K562 (cell line): ENCODE measurements around the gene PPP1R13B. TPM values are rescaled to one million over a fixed set of nuclear protein-coding genes. Genes with fewer than 3 reads are reported as not detected.
A peak's percentile ranks its signal among the peaks of the same experiment; 100 is the strongest.

Source experiments
- ATAC-seq: fragments of 200-7000 bp; cut with Tn5 transposase; 3 replicates; pipeline ENCODE4 v1.9.1; 2020; ENCODE audit warnings: moderate library complexity
- BruUV-seq: library from RNA; stranded (reverse); fragments of 400-500 nt; replicated peaks from 2 replicates; lab custom pipeline; 2021; lab: Mats Ljungman, UMichigan
- CTCF ChIA-PET: fragments of 300-600 bp; formaldehyde crosslinking; extraction: SDS; loops from one replicate; lab custom pipeline; 2021; ENCODE audit warnings: low intra/inter-chr PET ratio; lab: Yijun Ruan, JAX
- POLR2A ChIA-PET: fragments of 300-600, 350-650 bp; sonication (Branson Sonifier 250); formaldehyde crosslinking; extraction: SDS; loops from one replicate; lab custom pipeline; 2021; ENCODE audit warnings: antibody characterized with exemption, inconsistent platforms; lab: Yijun Ruan, JAX
- DNase-seq, 4 experiments: peaks; one replicate each; pipeline versions ENCODE4 v3.0.0 to v3.0.0-alpha.2; 2011 to 2018; ENCODE audit warnings: low spot score in 3 of 4, mixed read lengths in 3 of 4; ENCODE audit errors: extremely low read depth in 1 of 4
- FAIRE-seq: peaks from 2 replicates; lab custom pipeline; 2011; peaks lifted over from hg19 to GRCh38; lab: Jason Lieb, UNC
- H2AFZ ChIP-seq: 2 replicates; pipeline ENCODE4 v1.6.0; 2011; ENCODE audit warnings: low read depth, low read length, control low read depth, inconsistent platforms
- H3K27ac ChIP-seq: fragments of 200-600 bp; 3 replicates; pipeline ENCODE4 v1.8.0; 2011; ENCODE audit warnings: low read depth, mild to moderate bottlenecking, control low read depth, inconsistent platforms, low read length, moderate library complexity, mixed read lengths; ENCODE audit errors: extremely low read depth
- H3K27me3 ChIP-seq, 2 experiments: fragments of 300-600 bp in 1 of 2; 2 replicates in 1 of 2; 3 replicates in 1 of 2; pipeline versions ENCODE4 v1.6.0 to v1.8.0; 2011; ENCODE audit warnings: inconsistent platforms in 2 of 2, low read length in 2 of 2, mild to moderate bottlenecking in 1 of 2, mixed read lengths in 1 of 2, moderate library complexity in 1 of 2; ENCODE audit not compliant: control insufficient read depth in 2 of 2, insufficient read depth in 2 of 2
- H3K36me3 ChIP-seq: fragments of 300-600 bp; 3 replicates; pipeline ENCODE4 v1.8.0; 2011; ENCODE audit warnings: mild to moderate bottlenecking, low read length, inconsistent platforms; ENCODE audit not compliant: control insufficient read depth, insufficient read depth
- H3K4me1 ChIP-seq, 2 experiments: fragments of 200-600 bp in 1 of 2; replicated peaks in 1 of 2; 2 replicates in 1 of 2; 3 replicates in 1 of 2; pipeline versions ENCODE4 v1.5.1 to v1.8.0; 2011; ENCODE audit warnings: inconsistent platforms in 2 of 2, low read length in 2 of 2, mild to moderate bottlenecking in 1 of 2, mixed read lengths in 1 of 2, moderate library complexity in 1 of 2; ENCODE audit not compliant: control insufficient read depth in 2 of 2, insufficient read depth in 2 of 2
- H3K4me2 ChIP-seq: 2 replicates; pipeline ENCODE4 v1.6.1; 2011; ENCODE audit warnings: low read length, control low read depth, inconsistent platforms, mixed read lengths; ENCODE audit not compliant: insufficient read depth
- H3K4me3 ChIP-seq: fragments of 200-600 bp; sonication (generic), shearing (Covaris generic); 2 replicates; pipeline ENCODE4 v1.5.1; 2016; ENCODE audit warnings: control low read depth, inconsistent platforms
- H3K79me2 ChIP-seq: fragments of 200-600 bp; 3 replicates; pipeline ENCODE4 v1.8.0; 2011; ENCODE audit warnings: low read length, inconsistent platforms; ENCODE audit not compliant: control insufficient read depth, insufficient read depth
- H3K9ac ChIP-seq, 2 experiments: 2 replicates each; pipeline versions ENCODE4 v1.6.0 to v1.6.1; 2011; ENCODE audit warnings: low read depth in 2 of 2, low read length in 2 of 2, control low read depth in 1 of 2, inconsistent platforms in 1 of 2, mild to moderate bottlenecking in 1 of 2, mixed read lengths in 1 of 2; ENCODE audit not compliant: insufficient read depth in 1 of 2
- H3K9me1 ChIP-seq: one replicate; pipeline ENCODE4 v1.6.0; 2011; ENCODE audit warnings: inconsistent platforms, mild to moderate bottlenecking, low read length, moderate library complexity; ENCODE audit not compliant: control insufficient read depth, insufficient read depth
- H3K9me3 ChIP-seq: replicated peaks from 2 replicates; pipeline ENCODE4 v1.5.1; 2011; ENCODE audit warnings: low read depth, low read length, inconsistent platforms; ENCODE audit not compliant: control insufficient read depth, insufficient read depth
- H4K20me1 ChIP-seq: replicated peaks from 2 replicates; pipeline ENCODE4 v1.6.1; 2011; ENCODE audit warnings: low read length, inconsistent platforms, mixed read lengths; ENCODE audit not compliant: control insufficient read depth, insufficient read depth
- CTCFL ChIP-seq: IDR thresholded peaks from 2 replicates; pipeline ENCODE4 v1.6.1; 2011; ENCODE audit warnings: borderline replicate concordance, low read depth, mild to moderate bottlenecking, moderate library complexity, low read length; ENCODE audit not compliant: insufficient read depth, poor library complexity, severe bottlenecking
- DIDO1 ChIP-seq: fragments of 450-650 bp; IDR thresholded peaks from 2 replicates; pipeline ENCODE4 v1.6.1; 2016; ENCODE audit warnings: low read depth, missing biosample characterization, missing genetic modification characterization
- EHMT2 ChIP-seq: fragments of 450-650 bp; IDR thresholded peaks from 2 replicates; pipeline ENCODE4 v1.6.1; 2018; ENCODE audit warnings: antibody characterized with exemption
- GTF2A2 ChIP-seq: IDR thresholded peaks from 2 replicates; pipeline ENCODE4 v1.6.1; 2016; ENCODE audit warnings: mild to moderate bottlenecking, missing genetic modification characterization, missing compliant biosample characterization
- MCM3 ChIP-seq: fragments of 450-650 bp; IDR thresholded peaks from 2 replicates; pipeline ENCODE4 v1.6.1; 2016
- POLR2G ChIP-seq: fragments of 200-400 bp; formaldehyde crosslinking; IDR thresholded peaks from 2 replicates; pipeline ENCODE4 v1.6.1; 2017; ENCODE audit warnings: low read depth, mild to moderate bottlenecking, antibody characterized with exemption, low read length, moderate library complexity
- RHOXF2B ChIP-seq: fragments of 250-450 bp; sonication (Bioruptor Pico); conservative IDR thresholded peaks from 2 replicates; pipeline ENCODE4 v1.5.1; 2021
- ZNF707 ChIP-seq: fragments of 250-450 bp; sonication (Bioruptor Pico); conservative IDR thresholded peaks from 2 replicates; pipeline ENCODE4 v1.8.0; 2022; ENCODE audit warnings: inconsistent platforms, mild to moderate bottlenecking, moderate library complexity
- WGBS: fragments of 100-300 bp; shearing (Covaris generic); methylation state at CpG from one replicate; pipeline ENCODE4 v1.1.6; 2016; ENCODE audit warnings: low coverage, mixed read lengths; ENCODE audit not compliant: insufficient coverage; ENCODE audit errors: missing lambda C conversion rate; 5-methylcytosine and 5-hydroxymethylcytosine counted together
- in situ Hi-C: fragments of 300-500 bp; cut with MboI; formaldehyde crosslinking; loops from 4 replicates; pipeline ENCODE4 v1.15.0; 2018; ENCODE audit warnings: inconsistent platforms, mixed read lengths
- intact Hi-C: fragments of 100-400 bp; cut with micrococcal nuclease; formaldehyde crosslinking; loops from 2 replicates; pipeline ENCODE4 v1.14.2; 2022
- polyA plus RNA-seq, 8 experiments: library from polyadenylated mRNA; depleted of rRNA in 4 of 8; stranded (reverse) in 5 of 8; unstranded in 3 of 8; fragments of >200 nt; fragmentation: Nextera tagmentation in 2 of 8; fragmentation: Illumina TruSeq in 1 of 8; extraction: Ambion mirVana in 2 of 8; extraction: Trizol in 1 of 8; gene quantifications; 2 replicates each; pipeline versions ENCODE4 v1.2.1 to v1.2.3, GENCODE V29; 2011 to 2014; ENCODE audit warnings: inconsistent platforms in 1 of 8, missing spikeins in 1 of 8
- total RNA-seq, 7 experiments: library from RNA; depleted of rRNA in 6 of 7; stranded (reverse); fragments of >200 nt in 6 of 7; fragmentation: Illumina TruSeq in 2 of 7; extraction: Trizol in 2 of 7; gene quantifications; 2 replicates each; pipeline versions ENCODE4 v1.2.1 to v1.2.3, GENCODE V29; 2011 to 2021; ENCODE audit warnings: low replicate concordance in 1 of 7
- TF ChIP-seq, protein P1 (sequence below): sonication (generic); formaldehyde crosslinking; IDR thresholded peaks from 2 replicates; pipeline ENCODE4 v1.8.1; 2023; ENCODE audit warnings: mild to moderate bottlenecking, missing genetic modification reagents
- TF ChIP-seq, protein P2 (sequence below), 2 experiments: fragments of 450-650 bp; IDR thresholded peaks; 2 replicates each; pipeline ENCODE4 v1.6.1; 2018; ENCODE audit warnings: mild to moderate bottlenecking in 2 of 2, low read depth in 1 of 2; ENCODE audit not compliant: partially characterized antibody in 2 of 2

Gene PPP1R13B
- total and polyA plus RNA-seq, 9 of the 15 experiments (the other 6 are each of a cell fraction or from before 2014, with no cell fraction given): 0.03 to 1.7 (median 0.15) TPM

- Histone ChIP-seq H3K4me2 (no peak overlapping the region), H4K20me1 (no peaks in the 10 kb centered on the region), H3K36me3 (no peaks in the 10 kb centered on the region), H3K27ac (no peak overlapping the region), H3K9me3 (no peaks in the 10 kb centered on the region), H3K27me3 (peaks cover 2 to 11% of the 10 kb centered on the region in 2 experiments; a peak in 3 of 5 replicates), H3K4me3 (no peak overlapping the region), H2AFZ (no peak overlapping the region), H3K9me1 (no peaks in the 10 kb centered on the region), H3K4me1 (peaks cover 0 to 3% of the 10 kb centered on the region in 2 experiments; a peak in 3 of 5 replicates), H3K9ac (no peak overlapping the region), H3K79me2 (no peaks in the 10 kb centered on the region)
- 30% methylated on average over 5 of the region's 5 CpGs for WGBS
- no peak for DNase-seq
- peak; percentile 49 for FAIRE-seq
- ChIA-PET POLR2A (no interaction called here), CTCF (no interaction called here)
- no peak for ATAC-seq
- intact Hi-C loops (no loop called here), in situ Hi-C loops (no loop called here)
- TF ChIP-seq POLR2G: no peak
- no peak for TF ChIP-seq EHMT2
- TF ChIP-seq, protein P1, sequence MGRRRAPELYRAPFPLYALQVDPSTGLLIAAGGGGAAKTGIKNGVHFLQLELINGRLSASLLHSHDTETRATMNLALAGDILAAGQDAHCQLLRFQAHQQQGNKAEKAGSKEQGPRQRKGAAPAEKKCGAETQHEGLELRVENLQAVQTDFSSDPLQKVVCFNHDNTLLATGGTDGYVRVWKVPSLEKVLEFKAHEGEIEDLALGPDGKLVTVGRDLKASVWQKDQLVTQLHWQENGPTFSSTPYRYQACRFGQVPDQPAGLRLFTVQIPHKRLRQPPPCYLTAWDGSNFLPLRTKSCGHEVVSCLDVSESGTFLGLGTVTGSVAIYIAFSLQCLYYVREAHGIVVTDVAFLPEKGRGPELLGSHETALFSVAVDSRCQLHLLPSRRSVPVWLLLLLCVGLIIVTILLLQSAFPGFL (CRISPR knock-in tag): no peak
- TF ChIP-seq DIDO1: no peak
- no peak for TF ChIP-seq MCM3
- no peak for TF ChIP-seq CTCFL
- TF ChIP-seq GTF2A2 (tag): no peak
- no peak for TF ChIP-seq ZNF707 (CRISPR knock-in tag)
- TF ChIP-seq, protein P2, sequence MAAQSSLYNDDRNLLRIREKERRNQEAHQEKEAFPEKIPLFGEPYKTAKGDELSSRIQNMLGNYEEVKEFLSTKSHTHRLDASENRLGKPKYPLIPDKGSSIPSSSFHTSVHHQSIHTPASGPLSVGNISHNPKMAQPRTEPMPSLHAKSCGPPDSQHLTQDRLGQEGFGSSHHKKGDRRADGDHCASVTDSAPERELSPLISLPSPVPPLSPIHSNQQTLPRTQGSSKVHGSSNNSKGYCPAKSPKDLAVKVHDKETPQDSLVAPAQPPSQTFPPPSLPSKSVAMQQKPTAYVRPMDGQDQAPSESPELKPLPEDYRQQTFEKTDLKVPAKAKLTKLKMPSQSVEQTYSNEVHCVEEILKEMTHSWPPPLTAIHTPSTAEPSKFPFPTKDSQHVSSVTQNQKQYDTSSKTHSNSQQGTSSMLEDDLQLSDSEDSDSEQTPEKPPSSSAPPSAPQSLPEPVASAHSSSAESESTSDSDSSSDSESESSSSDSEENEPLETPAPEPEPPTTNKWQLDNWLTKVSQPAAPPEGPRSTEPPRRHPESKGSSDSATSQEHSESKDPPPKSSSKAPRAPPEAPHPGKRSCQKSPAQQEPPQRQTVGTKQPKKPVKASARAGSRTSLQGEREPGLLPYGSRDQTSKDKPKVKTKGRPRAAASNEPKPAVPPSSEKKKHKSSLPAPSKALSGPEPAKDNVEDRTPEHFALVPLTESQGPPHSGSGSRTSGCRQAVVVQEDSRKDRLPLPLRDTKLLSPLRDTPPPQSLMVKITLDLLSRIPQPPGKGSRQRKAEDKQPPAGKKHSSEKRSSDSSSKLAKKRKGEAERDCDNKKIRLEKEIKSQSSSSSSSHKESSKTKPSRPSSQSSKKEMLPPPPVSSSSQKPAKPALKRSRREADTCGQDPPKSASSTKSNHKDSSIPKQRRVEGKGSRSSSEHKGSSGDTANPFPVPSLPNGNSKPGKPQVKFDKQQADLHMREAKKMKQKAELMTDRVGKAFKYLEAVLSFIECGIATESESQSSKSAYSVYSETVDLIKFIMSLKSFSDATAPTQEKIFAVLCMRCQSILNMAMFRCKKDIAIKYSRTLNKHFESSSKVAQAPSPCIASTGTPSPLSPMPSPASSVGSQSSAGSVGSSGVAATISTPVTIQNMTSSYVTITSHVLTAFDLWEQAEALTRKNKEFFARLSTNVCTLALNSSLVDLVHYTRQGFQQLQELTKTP (IDR thresholded peaks at IDR 0.05; ENCODE audit: low read depth in 1 of 2, partially characterized antibody in 2 of 2): no peak
- TF ChIP-seq RHOXF2B (CRISPR knock-in tag): no peak
- no TSS peak for BruUV-seq
Observed at GRCh38 chr14:103745424-103745823, 102.0 kb downstream of the PPP1R13B start.
